Fibroblast of pulmonary artery (primary cell): ENCODE results near the gene SLC25A6.

Experiments used
- DNase-seq: peaks from one replicate; pipeline ENCODE4 v3.0.0-alpha.2; 2010; ENCODE audit warnings: low read depth
- H3K4me3 ChIP-seq: replicated peaks from 2 replicates; pipeline ENCODE4 v1.5.1; 2011; ENCODE audit warnings: low read depth, mild to moderate bottlenecking, control low read depth, low read length, moderate library complexity
- CTCF ChIP-seq: IDR thresholded peaks from 2 replicates; pipeline ENCODE4 v1.5.1; 2011; ENCODE audit warnings: mild to moderate bottlenecking, control low read depth, low read length, inconsistent platforms; ENCODE audit errors: missing control alignments

The SLC25A6 gene

GRCh38 chrX:1425381-1425780, 33.5 kb upstream of the SLC25A6 start:
- no peak for TF ChIP-seq CTCF
- DNase-seq = no peak
- H3K4me3 ChIP-seq = no peak overlapping the region

GRCh38 chrX:1424147-1424851, 32.4 kb upstream of the SLC25A6 start:
- no peak for TF ChIP-seq CTCF
- no peak overlapping the region for H3K4me3 ChIP-seq
- no peak for DNase-seq

GRCh38 chrX:1423215-1423614, 31.3 kb upstream of the SLC25A6 start:
- TF ChIP-seq CTCF = no peak
- H3K4me3 ChIP-seq = no peak overlapping the region
- no peak for DNase-seq

GRCh38 chrX:1422135-1422465, 30.2 kb upstream of the SLC25A6 start:
- DNase-seq = no peak
- TF ChIP-seq CTCF = no peak

GRCh38 chrX:1421433-1422134, 29.7 kb upstream of the SLC25A6 start:
- DNase-seq = no peak
- TF ChIP-seq CTCF = no peak
- H3K4me3 ChIP-seq = no peak overlapping the region

More at GRCh38 chrX:1422135-1422465, 30.2 kb upstream of the SLC25A6 start:
- H3K4me3 ChIP-seq = no peak overlapping the region

- no peak for DNase-seq
- no peak for TF ChIP-seq CTCF
- no peak overlapping the region for H3K4me3 ChIP-seq
Measured at GRCh38 chrX:1420371-1420770, 28.5 kb upstream of the SLC25A6 start.
